Measurements from ENCODE around the gene PALLD.

GRCh38 chr4:168694667-168695066 lies 197.8 kb downstream of the PALLD start:
- TF ChIP-seq POLR2AphosphoS5 (IDR thresholded peaks at IDR 0.05; ENCODE audit: insufficient read depth, low read depth, low read length), result no peak
- TF ChIP-seq CTCF (IDR thresholded peaks at IDR 0.05; ENCODE audit: extremely low read depth in 1 of 2, insufficient read depth in 1 of 2, low read depth in 1 of 2, low read length in 2 of 2), result no peak
- no peak for TF ChIP-seq POLR2A (IDR thresholded peaks at IDR 0.05; ENCODE audit: low read depth, low read length)
- no peak for TF ChIP-seq MAX (IDR thresholded peaks at IDR 0.05; ENCODE audit: insufficient read depth, insufficient read length)
- no peak for TF ChIP-seq EZH2 (IDR thresholded peaks at IDR 0.05; ENCODE audit: borderline replicate concordance, low read depth, low read length, severe bottlenecking)

Data from endothelial cell of umbilical vein (primary cell).